ENCODE measurements around the gene SKP2.

SKP2 gene

DNA sequence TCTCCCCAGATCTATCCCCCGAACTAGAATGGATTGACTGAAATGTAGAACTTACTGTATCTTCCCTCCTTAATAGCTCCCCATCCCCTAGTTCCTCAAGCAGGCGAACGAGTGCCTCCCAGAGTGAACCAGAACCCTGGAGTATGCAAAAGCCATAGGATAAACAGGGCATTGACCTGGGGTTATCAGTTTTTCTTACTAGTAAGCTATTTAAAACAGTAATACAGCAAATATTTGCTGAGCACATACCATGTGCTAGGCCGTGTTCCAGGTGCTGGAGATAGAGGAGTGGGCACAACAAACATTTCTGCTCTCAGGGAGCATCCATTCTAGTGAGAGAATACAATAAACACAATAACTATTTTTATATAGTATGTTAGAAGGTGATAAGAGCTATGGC is 1.8 kb downstream of the SKP2 start:
- no peak overlapping the region for H3K9ac ChIP-seq (ENCODE audit: low read length)
- H2AFZ ChIP-seq (ENCODE audit: low read depth, low read length), result no peak overlapping the region
- no peak overlapping the region for H3K4me3 ChIP-seq (ENCODE audit: low read length)
- no peaks in the 10 kb centered on the region for H3K27me3 ChIP-seq (ENCODE audit: low read depth, low read length)
- H3K4me1 ChIP-seq (ENCODE audit: low read length), result peaks cover 8% of the 10 kb centered on the region; the same call in 1 of the 2 replicates
- H3K36me3 ChIP-seq (replicated peaks; ENCODE audit: low read depth, low read length), result peaks cover 18% of the 10 kb centered on the region
- no peaks in the 10 kb centered on the region for H4K20me1 ChIP-seq (ENCODE audit: insufficient read depth, low read length)
- TF ChIP-seq CTCF (IDR thresholded peaks at IDR 0.05; ENCODE audit: low read depth, low read length), result no peak
- no peak for TF ChIP-seq EZH2phosphoT487 (IDR thresholded peaks at IDR 0.05; ENCODE audit: low read depth)
- H3K4me2 ChIP-seq (ENCODE audit: low read length), result no peak overlapping the region
- no peak overlapping the region for H3K27ac ChIP-seq (ENCODE audit: low read length)
- H3K79me2 ChIP-seq (ENCODE audit: low read length), result peaks cover 42% of the 10 kb centered on the region
- H3K9me3 ChIP-seq (ENCODE audit: insufficient read depth, low read length), result no peaks in the 10 kb centered on the region

DNA sequence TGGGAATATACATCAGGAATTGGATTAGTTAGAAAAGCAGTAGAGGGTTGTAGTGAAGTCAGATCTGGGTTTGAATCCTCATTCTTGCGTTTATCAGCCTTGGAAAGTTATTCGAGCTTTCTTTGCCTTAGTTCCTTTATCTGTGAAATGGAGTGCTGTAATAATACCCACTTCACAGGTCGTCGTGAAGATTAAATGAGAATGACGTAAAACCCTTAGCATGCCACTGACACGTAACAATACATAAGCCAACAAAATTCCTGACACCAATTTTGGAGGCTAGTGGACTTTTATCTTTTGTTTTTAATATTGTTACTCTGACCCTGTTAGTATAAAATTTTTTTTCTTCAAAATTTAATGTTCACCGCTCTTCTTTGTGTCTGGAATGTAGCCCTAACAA is 3.4 kb downstream of the SKP2 start:
- Histone ChIP-seq H3K27ac (ENCODE audit: low read length) (no peak overlapping the region), H3K4me2 (ENCODE audit: low read length) (no peak overlapping the region)

DNA sequence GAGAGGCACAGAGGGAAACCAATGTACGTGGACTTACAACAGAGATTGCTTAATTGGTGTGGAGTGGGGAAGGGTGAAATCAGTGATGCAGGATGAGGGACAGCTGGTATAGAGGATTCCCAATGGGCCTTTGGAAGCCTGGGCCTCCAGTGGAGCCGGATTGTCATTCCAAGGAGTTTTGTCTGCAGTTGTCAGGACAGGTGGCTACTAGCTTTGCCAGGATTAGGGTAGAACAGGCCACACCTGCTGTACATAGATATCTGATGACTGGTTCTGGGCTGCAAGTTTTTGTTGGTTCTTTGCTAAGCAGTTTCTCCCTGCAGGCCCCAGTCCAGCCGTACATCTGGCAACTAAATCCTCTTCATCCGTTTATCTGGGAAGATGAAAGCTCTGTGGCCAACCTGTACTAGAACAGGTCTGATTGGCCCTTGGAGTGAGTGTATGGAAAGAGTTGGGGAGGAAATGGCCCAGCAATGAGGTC is 4.2 kb downstream of the SKP2 start:
- no peaks in the 10 kb centered on the region for H3K27me3 ChIP-seq (ENCODE audit: low read depth, low read length)
- peaks cover 22% of the 10 kb centered on the region for H3K36me3 ChIP-seq (replicated peaks; ENCODE audit: low read depth, low read length)
- H3K4me1 ChIP-seq (ENCODE audit: low read length), result 0 out of 2 replicates have a peak, but pooled peaks cover 2% of the 10 kb centered on the region

More for the DNA sequence above, 3.4 kb downstream of the SKP2 start:
- Histone ChIP-seq H3K9me3 (ENCODE audit: insufficient read depth, low read length) (no peaks in the 10 kb centered on the region), H3K79me2 (ENCODE audit: low read length) (peaks cover 42% of the 10 kb centered on the region), H4K20me1 (ENCODE audit: insufficient read depth, low read length) (no peaks in the 10 kb centered on the region), H3K36me3 (replicated peaks; ENCODE audit: low read depth, low read length) (peaks cover 20% of the 10 kb centered on the region), H3K9ac (ENCODE audit: low read length) (no peak overlapping the region), H3K27me3 (ENCODE audit: low read depth, low read length) (no peaks in the 10 kb centered on the region), H3K4me3 (ENCODE audit: low read length) (no peak overlapping the region), H2AFZ (ENCODE audit: low read depth, low read length) (no peak overlapping the region), H3K4me1 (ENCODE audit: low read length) (peaks cover 8% of the 10 kb centered on the region; the same call in 1 of the 2 replicates)
- TF ChIP-seq CTCF (IDR thresholded peaks at IDR 0.05; ENCODE audit: low read depth, low read length), result no peak
- TF ChIP-seq EZH2phosphoT487 (IDR thresholded peaks at IDR 0.05; ENCODE audit: low read depth), result no peak

GRCh38 chr5:36156619-36157018 is 4.7 kb downstream of the SKP2 start:
- peaks cover 37% of the 10 kb centered on the region for H3K79me2 ChIP-seq (ENCODE audit: low read length)
- H3K4me2 ChIP-seq (ENCODE audit: low read length), result no peak overlapping the region
- H2AFZ ChIP-seq (ENCODE audit: low read depth, low read length), result no peak overlapping the region
- H3K9ac ChIP-seq (ENCODE audit: low read length), result no peak overlapping the region
- no peak overlapping the region for H3K4me3 ChIP-seq (ENCODE audit: low read length)
- H3K27ac ChIP-seq (ENCODE audit: low read length), result no peak overlapping the region
- H3K4me1 ChIP-seq (ENCODE audit: low read length), result 0 out of 2 replicates have a peak, but pooled peaks cover 2% of the 10 kb centered on the region
- H3K36me3 ChIP-seq (replicated peaks; ENCODE audit: low read depth, low read length), result peaks cover 24% of the 10 kb centered on the region
- H4K20me1 ChIP-seq (ENCODE audit: insufficient read depth, low read length), result no peaks in the 10 kb centered on the region
- H3K27me3 ChIP-seq (ENCODE audit: low read depth, low read length), result no peaks in the 10 kb centered on the region
- no peaks in the 10 kb centered on the region for H3K9me3 ChIP-seq (ENCODE audit: insufficient read depth, low read length)
- TF ChIP-seq EZH2phosphoT487 (IDR thresholded peaks at IDR 0.05; ENCODE audit: low read depth) (no peak), CTCF (IDR thresholded peaks at IDR 0.05; ENCODE audit: low read depth, low read length) (no peak)

More for the DNA sequence above, 4.2 kb downstream of the SKP2 start:
- H3K79me2 ChIP-seq (ENCODE audit: low read length), result peaks cover 38% of the 10 kb centered on the region
- no peak overlapping the region for H3K27ac ChIP-seq (ENCODE audit: low read length)
- no peaks in the 10 kb centered on the region for H3K9me3 ChIP-seq (ENCODE audit: insufficient read depth, low read length)
- H3K4me2 ChIP-seq (ENCODE audit: low read length), result no peak overlapping the region
- H4K20me1 ChIP-seq (ENCODE audit: insufficient read depth, low read length), result no peaks in the 10 kb centered on the region
- TF ChIP-seq EZH2phosphoT487 (IDR thresholded peaks at IDR 0.05; ENCODE audit: low read depth), result no peak
- no peak for TF ChIP-seq CTCF (IDR thresholded peaks at IDR 0.05; ENCODE audit: low read depth, low read length)
- no peak overlapping the region for H3K9ac ChIP-seq (ENCODE audit: low read length)
- H3K4me3 ChIP-seq (ENCODE audit: low read length), result no peak overlapping the region
- no peak overlapping the region for H2AFZ ChIP-seq (ENCODE audit: low read depth, low read length)
